ENCODE measurements around the gene CCDC28B. TPM values are rescaled to one million over a fixed set of nuclear protein-coding genes. Genes with fewer than 3 reads are reported as not detected.

CCDC28B gene
- total RNA-seq, 3 donors from 2014 or later, result 6.7 to 10.0 (median 7.8) TPM

DNA sequence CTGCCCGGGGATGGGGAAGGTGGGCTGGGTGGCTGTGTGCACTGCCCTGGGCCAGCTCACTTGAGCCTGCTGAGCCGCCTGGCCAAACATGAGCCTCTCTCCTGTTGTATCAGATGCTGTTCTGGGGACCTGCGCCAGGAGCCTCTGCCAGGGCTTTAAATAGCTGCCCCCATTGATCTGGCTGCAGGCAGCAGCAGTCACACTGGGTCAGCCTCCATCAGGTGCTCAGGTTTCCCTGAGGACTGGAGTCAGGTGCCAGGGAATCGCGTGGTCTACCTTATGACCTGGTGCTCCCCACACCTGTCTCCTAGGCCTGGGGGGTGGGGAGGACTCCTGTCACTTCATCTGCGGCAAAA is 700 bp upstream of the CCDC28B start:
- ATAC-seq (no peak), DNase-seq (no peak)
- H3K4me1 Mint-ChIP-seq (ENCODE audit: low read depth), result peaks cover 65% of the 10 kb centered on the region
- peaks cover 21% of the 10 kb centered on the region for H3K36me3 Mint-ChIP-seq (ENCODE audit: insufficient read depth)
- H3K4me3 Mint-ChIP-seq, result peak overlapping the region; percentile 86
- no peaks in the 10 kb centered on the region for H3K9me3 Mint-ChIP-seq
- no peaks in the 10 kb centered on the region for H3K27me3 Mint-ChIP-seq (ENCODE audit: low read depth)

- Mint-ChIP-seq H3K4me1 (ENCODE audit: low read depth) (peaks cover 60% of the 10 kb centered on the region), H3K4me3 (peak overlapping the region; percentile 86), H3K36me3 (ENCODE audit: insufficient read depth) (peaks cover 11% of the 10 kb centered on the region), H3K27me3 (ENCODE audit: low read depth) (no peaks in the 10 kb centered on the region), H3K9me3 (no peaks in the 10 kb centered on the region)
- peak; percentile 49 to 53 for ATAC-seq
- DNase-seq, result peak; percentile 63
Observed at GRCh38 chr1:32201011-32201855, 838 bp downstream of the CCDC28B start.

GRCh38 chr1:32204943-32205361 is 4.6 kb downstream of the CCDC28B start:
- no peaks in the 10 kb centered on the region for H3K27me3 Mint-ChIP-seq (ENCODE audit: low read depth)
- no peaks in the 10 kb centered on the region for H3K9me3 Mint-ChIP-seq
- DNase-seq, result no peak
- peak overlapping the region; percentile 86 for H3K4me3 Mint-ChIP-seq
- peaks cover 37% of the 10 kb centered on the region for H3K4me1 Mint-ChIP-seq (ENCODE audit: low read depth)
- no peaks in the 10 kb centered on the region for H3K36me3 Mint-ChIP-seq (ENCODE audit: insufficient read depth)
- ATAC-seq, result no peak

DNA sequence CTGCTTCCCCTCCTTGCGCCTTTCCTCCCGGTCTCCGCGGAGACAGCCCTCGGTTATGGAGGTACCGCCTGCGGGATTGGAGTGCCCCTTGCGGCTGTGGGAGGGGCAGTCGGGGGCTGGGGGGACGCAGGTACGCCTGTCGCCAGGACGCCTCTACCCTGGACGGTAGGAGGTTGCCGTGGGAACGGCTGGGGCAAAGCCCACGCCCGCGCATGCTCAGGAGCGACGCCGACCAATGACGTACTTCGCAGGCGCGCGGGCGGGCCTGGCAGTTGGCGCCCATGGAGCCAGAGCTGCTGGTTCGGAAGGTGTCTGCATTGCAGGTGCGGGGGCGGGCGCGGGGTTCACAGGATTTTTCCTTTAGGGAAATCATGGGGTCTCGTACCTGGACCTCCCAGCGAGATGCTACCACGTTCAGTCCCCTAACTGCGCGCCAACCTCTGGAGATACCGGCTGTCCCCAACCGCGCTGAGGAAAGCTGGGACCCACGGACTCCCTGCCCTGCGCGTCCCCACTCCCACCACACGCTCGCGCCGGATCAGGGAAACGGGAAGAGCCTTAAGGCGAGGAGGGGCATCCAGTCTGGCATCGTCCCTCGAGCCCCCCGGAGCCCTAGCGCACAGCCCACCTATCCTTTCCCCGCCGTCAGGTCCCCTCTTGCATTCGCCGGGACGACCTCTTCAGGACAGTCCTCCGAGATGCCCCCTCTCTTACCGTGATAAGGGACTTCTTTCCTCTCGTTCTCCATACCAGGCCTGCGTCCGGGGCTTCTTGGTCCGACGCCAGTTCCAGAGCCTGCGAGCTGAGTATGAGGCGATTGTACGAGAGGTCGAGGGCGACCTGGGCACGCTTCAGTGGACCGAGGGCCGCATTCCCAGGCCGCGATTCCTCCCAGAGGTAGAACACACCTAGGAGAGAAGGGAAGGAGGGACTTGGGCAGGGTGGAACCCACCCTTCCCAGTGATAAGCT is 5.3 kb downstream of the CCDC28B start, which contains the start of gene IQCC:
TSS of gene IQCC (plus strand) at position 271 of the 970 bp plus-strand sequence. CDS start at position 282, 11 bp downstream.
- DNase-seq (peak; percentile 81), ATAC-seq (peak; percentile 72 to 76)
- Mint-ChIP-seq H3K9me3 (no peaks in the 10 kb centered on the region), H3K36me3 (ENCODE audit: insufficient read depth) (no peaks in the 10 kb centered on the region), H3K4me3 (peak within 1 kb of the TSS; percentile 86), H3K27me3 (ENCODE audit: low read depth) (no peaks in the 10 kb centered on the region), H3K4me1 (ENCODE audit: low read depth) (peaks cover 31% of the 10 kb centered on the region)

DNA sequence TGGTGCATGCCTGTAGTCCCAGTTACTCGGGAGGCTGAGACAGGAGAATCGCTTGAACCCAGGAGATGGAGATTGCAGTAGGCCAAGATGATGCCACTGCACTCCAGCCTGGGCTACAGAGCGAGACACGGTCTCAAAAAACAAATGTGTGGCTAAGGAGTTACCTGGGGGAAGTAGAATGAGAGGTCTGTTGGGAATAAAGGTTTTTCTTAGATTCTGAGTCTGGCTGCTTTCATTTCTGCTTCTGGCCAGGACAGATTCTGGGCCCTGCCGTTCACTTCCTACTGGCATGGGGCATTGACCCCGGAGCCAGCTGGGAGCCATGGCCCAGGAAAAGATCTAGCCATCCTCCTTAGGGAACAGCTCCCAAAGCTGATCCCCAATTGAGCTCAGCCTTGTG is 8.1 kb downstream of the CCDC28B start:
- no peak overlapping the region for H3K4me3 Mint-ChIP-seq
- no peaks in the 10 kb centered on the region for H3K9me3 Mint-ChIP-seq
- peaks cover 15% of the 10 kb centered on the region for H3K4me1 Mint-ChIP-seq (ENCODE audit: low read depth)
- ATAC-seq, result no peak
- no peak for DNase-seq
- no peaks in the 10 kb centered on the region for H3K36me3 Mint-ChIP-seq (ENCODE audit: insufficient read depth)
- H3K27me3 Mint-ChIP-seq (ENCODE audit: low read depth), result no peaks in the 10 kb centered on the region

GRCh38 chr1:32208891-32209328 is 8.5 kb downstream of the CCDC28B start, which contains the start of gene DCDC2B:
TSS of gene DCDC2B (plus strand) at chr1:32209089. CDS start at chr1:32209094, 5 bp downstream.
- Mint-ChIP-seq H3K4me1 (ENCODE audit: low read depth) (peaks cover 15% of the 10 kb centered on the region), H3K4me3 (no peak within 1 kb of the TSS), H3K36me3 (ENCODE audit: insufficient read depth) (no peaks in the 10 kb centered on the region), H3K9me3 (no peaks in the 10 kb centered on the region), H3K27me3 (ENCODE audit: low read depth) (no peaks in the 10 kb centered on the region)
- DNase-seq, result no peak
- no peak for ATAC-seq

DNA sequence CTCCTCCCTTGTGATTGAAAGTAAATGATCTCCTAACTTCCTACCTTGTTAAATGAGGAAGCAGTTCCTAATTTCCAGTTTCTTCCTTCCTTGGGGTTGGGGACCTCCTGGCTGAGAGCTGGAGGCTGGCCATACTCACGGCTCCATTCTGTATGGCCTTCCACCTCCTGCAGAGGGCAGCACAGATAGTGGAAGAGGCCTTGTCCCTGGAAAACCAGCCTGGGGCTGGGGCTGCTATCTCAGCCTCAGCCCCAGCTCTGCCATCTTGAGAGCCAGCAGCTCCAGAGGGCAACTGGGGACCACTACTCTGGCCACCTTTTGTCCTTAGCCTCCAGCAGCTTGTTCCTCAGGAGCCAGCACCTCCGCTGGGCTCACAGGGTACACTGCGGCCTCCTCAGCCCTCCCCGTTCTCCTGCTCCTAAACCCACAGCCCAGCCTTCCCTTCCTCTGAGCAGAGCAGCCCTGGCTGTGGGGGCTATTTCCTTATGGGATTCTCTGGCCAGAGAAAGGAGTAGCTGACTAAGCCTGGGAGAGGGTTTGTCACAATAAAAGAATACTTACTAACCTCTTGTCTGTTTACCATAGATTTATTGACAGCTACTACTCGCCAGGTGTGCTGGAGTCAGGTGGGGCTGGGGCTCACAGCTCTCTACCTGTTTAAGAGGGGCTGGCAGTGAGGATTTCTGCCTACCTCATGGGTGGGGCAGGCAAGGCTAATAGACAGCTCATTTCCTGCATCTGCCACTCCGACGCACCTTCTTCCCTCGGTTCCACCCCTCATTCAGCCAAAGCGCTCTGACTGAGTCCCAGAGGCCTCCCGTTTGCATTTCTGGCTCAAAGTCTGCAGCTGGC is 15.5 kb downstream of the CCDC28B start:
- Mint-ChIP-seq H3K4me3 (no peak overlapping the region), H3K27me3 (ENCODE audit: low read depth) (no peaks in the 10 kb centered on the region), H3K4me1 (ENCODE audit: low read depth) (peaks cover 19% of the 10 kb centered on the region), H3K36me3 (ENCODE audit: insufficient read depth) (no peaks in the 10 kb centered on the region), H3K9me3 (no peaks in the 10 kb centered on the region)
- DNase-seq (peak; percentile 53), ATAC-seq (peak; percentile 91 to 94)

DNA sequence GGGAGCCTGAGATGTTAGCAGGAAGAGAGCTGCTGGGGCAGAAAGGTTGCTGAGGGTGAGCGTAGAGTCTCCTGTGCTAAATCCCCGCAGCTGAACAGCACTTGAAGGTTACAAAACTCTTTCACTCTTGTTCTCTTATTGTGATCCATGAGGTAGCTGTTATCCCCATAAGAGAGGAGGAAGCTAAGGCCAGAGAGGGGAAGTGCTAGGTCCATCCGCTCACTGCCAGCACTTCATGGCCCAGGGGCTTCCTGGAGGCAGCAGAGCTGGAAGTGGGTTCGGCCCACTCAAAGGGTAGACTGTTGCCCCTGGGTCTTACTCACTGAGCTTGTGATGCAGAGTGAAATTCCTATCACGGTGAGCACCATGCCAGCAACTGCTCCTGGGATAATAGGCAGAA is 16.2 kb downstream of the CCDC28B start:
- peaks cover 26% of the 10 kb centered on the region for H3K4me1 Mint-ChIP-seq (ENCODE audit: low read depth)
- no peaks in the 10 kb centered on the region for H3K36me3 Mint-ChIP-seq (ENCODE audit: insufficient read depth)
- ATAC-seq (no peak), DNase-seq (no peak)
- H3K4me3 Mint-ChIP-seq, result no peak overlapping the region
- H3K9me3 Mint-ChIP-seq, result no peaks in the 10 kb centered on the region
- no peaks in the 10 kb centered on the region for H3K27me3 Mint-ChIP-seq (ENCODE audit: low read depth)

DNA sequence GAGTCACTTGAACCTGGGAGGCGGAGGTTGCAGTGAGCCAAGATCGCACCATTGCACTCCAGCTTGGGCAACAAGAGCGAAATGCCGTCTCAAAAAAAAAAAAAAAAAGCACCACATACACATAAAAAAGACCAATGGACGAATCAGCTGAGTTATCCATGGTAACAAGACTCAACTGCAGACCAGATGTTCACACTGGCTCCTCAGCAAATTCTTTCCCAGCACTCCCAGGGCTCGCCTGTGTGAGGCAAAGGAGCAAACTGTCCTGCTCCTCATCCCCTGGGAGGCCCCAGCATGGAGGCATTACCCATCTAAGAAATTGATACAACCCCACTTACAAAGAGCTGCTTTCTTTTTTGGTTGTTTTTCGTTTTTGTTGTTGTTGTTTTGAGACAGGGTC is 18.6 kb downstream of the CCDC28B start:
- H3K36me3 Mint-ChIP-seq (ENCODE audit: insufficient read depth), result peaks cover 4% of the 10 kb centered on the region
- DNase-seq (no peak), ATAC-seq (no peak)
- H3K9me3 Mint-ChIP-seq, result no peaks in the 10 kb centered on the region
- no peak overlapping the region for H3K4me3 Mint-ChIP-seq
- H3K27me3 Mint-ChIP-seq (ENCODE audit: low read depth), result no peaks in the 10 kb centered on the region
- peaks cover 36% of the 10 kb centered on the region for H3K4me1 Mint-ChIP-seq (ENCODE audit: low read depth)

- ATAC-seq (no peak), DNase-seq (no peak)
- peak overlapping the region; percentile 97 for H3K4me3 Mint-ChIP-seq
- peaks cover 35% of the 10 kb centered on the region for H3K4me1 Mint-ChIP-seq (ENCODE audit: low read depth)
- no peaks in the 10 kb centered on the region for H3K27me3 Mint-ChIP-seq (ENCODE audit: low read depth)
- H3K9me3 Mint-ChIP-seq, result no peaks in the 10 kb centered on the region
- H3K36me3 Mint-ChIP-seq (ENCODE audit: insufficient read depth), result peaks cover 12% of the 10 kb centered on the region
Observed at GRCh38 chr1:32220746-32221580, 20.6 kb downstream of the CCDC28B start.

GRCh38 chr1:32221581-32221979 is 21.2 kb downstream of the CCDC28B start:
- Mint-ChIP-seq H3K4me3 (peak overlapping the region; percentile 97), H3K27me3 (ENCODE audit: low read depth) (no peaks in the 10 kb centered on the region), H3K36me3 (ENCODE audit: insufficient read depth) (peaks cover 15% of the 10 kb centered on the region), H3K4me1 (ENCODE audit: low read depth) (peaks cover 33% of the 10 kb centered on the region), H3K9me3 (no peaks in the 10 kb centered on the region)
- DNase-seq (no peak), ATAC-seq (no peak)

- Mint-ChIP-seq H3K9me3 (no peaks in the 10 kb centered on the region), H3K36me3 (ENCODE audit: insufficient read depth) (peaks cover 15% of the 10 kb centered on the region), H3K27me3 (ENCODE audit: low read depth) (no peaks in the 10 kb centered on the region), H3K4me1 (ENCODE audit: low read depth) (peaks cover 32% of the 10 kb centered on the region), H3K4me3 (peak within 1 kb of the TSS; percentile 97)
- ATAC-seq (peak; percentile 96), DNase-seq (peak; percentile 87)
Observed at GRCh38 chr1:32221980-32222755, 21.8 kb downstream of the CCDC28B start, which contains the start of the genes EIF3I and TMEM234. TSS of gene EIF3I (plus strand) at chr1:32222407. CDS start at chr1:32222442, 35 bp downstream. TSS of gene TMEM234 (minus strand) at chr1:32222353. CDS start at chr1:32222322, 31 bp downstream.

Data from activated T-cell treated with anti-CD3 and anti-CD28 coated beads, Interleukin-2, amount 50 U/mL, for 4 hours (primary cell).